ENCODE measurements around the gene RGL3.
"Not testable (repeated sequence)": the region's sequence is repeated elsewhere in the genome, so short reads cannot be mapped to it uniquely, and the experiment has no call there.

Gene RGL3

GRCh38 chr19:11418549-11419506 is at the start of gene RGL3:
RGL3 (minus strand) TSS chr19:11419314; CDS start chr19:11419278, 36 bp downstream.
- DNase-seq (ENCODE audit: low read depth in 2 of 2), result no peak

GRCh38 chr19:11468266-11468845 is 49.2 kb upstream of the RGL3 start:
- not testable (repeated sequence) for DNase-seq (ENCODE audit: low read depth in 2 of 2)

GRCh38 chr19:11465600-11465999 is 46.5 kb upstream of the RGL3 start:
- DNase-seq (ENCODE audit: low read depth in 2 of 2), result no peak

- no peak for DNase-seq (ENCODE audit: low read depth in 2 of 2)
These were observed 45.5 kb upstream of the RGL3 start for GRCh38 chr19:11464333-11465265.

GRCh38 chr19:11463391-11463790 is 44.3 kb upstream of the RGL3 start:
- DNase-seq (ENCODE audit: low read depth in 2 of 2), result no peak

- DNase-seq (ENCODE audit: low read depth in 2 of 2), result no peak
These were observed 42.3 kb upstream of the RGL3 start for GRCh38 chr19:11461453-11461852.

GRCh38 chr19:11460207-11460606 is 41.1 kb upstream of the RGL3 start:
- DNase-seq (ENCODE audit: low read depth in 2 of 2), result no peak

- DNase-seq (ENCODE audit: low read depth in 2 of 2), result not testable (repeated sequence)
These were observed 39.8 kb upstream of the RGL3 start for GRCh38 chr19:11458912-11459311.

- no peak for DNase-seq (ENCODE audit: low read depth in 2 of 2)
These were observed 39.3 kb upstream of the RGL3 start for GRCh38 chr19:11458236-11458900.

- no peak for DNase-seq (ENCODE audit: low read depth in 2 of 2)
These were observed 38.7 kb upstream of the RGL3 start for GRCh38 chr19:11457831-11458230.

- no peak for DNase-seq (ENCODE audit: low read depth in 2 of 2)
These were observed 38.0 kb upstream of the RGL3 start for GRCh38 chr19:11457115-11457514.

GRCh38 chr19:11456659-11457058 is 37.5 kb upstream of the RGL3 start:
- no peak for DNase-seq (ENCODE audit: low read depth in 2 of 2)

- DNase-seq (ENCODE audit: low read depth in 2 of 2), result not testable (repeated sequence)
These were observed 36.1 kb upstream of the RGL3 start for GRCh38 chr19:11455233-11455554.

- no peak for DNase-seq (ENCODE audit: low read depth in 2 of 2)
These were observed 34.6 kb upstream of the RGL3 start for GRCh38 chr19:11453468-11454341.

GRCh38 chr19:11452620-11453310 is 33.7 kb upstream of the RGL3 start:
- DNase-seq (ENCODE audit: low read depth in 2 of 2), result no peak

GRCh38 chr19:11451871-11452619 is 32.9 kb upstream of the RGL3 start:
- DNase-seq (ENCODE audit: low read depth in 2 of 2), result no peak

- DNase-seq (ENCODE audit: low read depth in 2 of 2), result no peak
These were observed 32.3 kb upstream of the RGL3 start for GRCh38 chr19:11451327-11451870.

- no peak for DNase-seq (ENCODE audit: low read depth in 2 of 2)
These were observed 31.6 kb upstream of the RGL3 start for GRCh38 chr19:11450570-11451326.

All from activated CD8-positive, alpha-beta memory T cell treated with anti-CD3 and anti-CD28 coated beads for 4 hours (primary cell).